Fibroblast of lung (primary cell): ENCODE data around the gene CISD3.

Source experiments
- CTCF ChIP-seq, 2 donors: IDR thresholded peaks in 1 of 2; conservative IDR thresholded peaks in 1 of 2; 1 replicate in 1 of 2; 2 replicates in 1 of 2; pipeline ENCODE4 v1.5.1; 2011 to 2012; ENCODE audit warnings: low read length in 2 of 2, control low read depth in 1 of 2, inconsistent platforms in 1 of 2, low read depth in 1 of 2, mild to moderate bottlenecking in 1 of 2
- EZH2 ChIP-seq: IDR thresholded peaks from 2 replicates; pipeline ENCODE4 v1.5.1; 2012; ENCODE audit warnings: low read length, control low read depth, mild to moderate bottlenecking; ENCODE audit errors: missing control alignments

GRCh38 chr17:38752308-38753070 lies 22.3 kb downstream of the CISD3 start, which contains the start of gene PSMB3:
- TF ChIP-seq CTCF (conservative IDR thresholded peaks at IDR 0.05 in 1 of 2, IDR thresholded peaks at IDR 0.05 in 1 of 2; ENCODE audit: low read depth in 1 of 2, low read length in 2 of 2): no peak
- no peak for TF ChIP-seq EZH2
